ENCODE results near the gene SH2B3. TPM values are rescaled to one million over a fixed set of nuclear protein-coding genes. Genes with fewer than 3 reads are reported as not detected.
A peak's percentile ranks its signal among the peaks of the same experiment; 100 is the strongest.

SH2B3 gene
- polyA plus RNA-seq, 1 donor from 2014 or later, result 10.3 TPM

- Mint-ChIP-seq H3K36me3 (peaks cover 2% of the 10 kb centered on the region), H3K4me3 (peak overlapping the region in 3 of 4 donors; percentile 1 to 73 (median 57)), H3K9me3 (no peaks in the 10 kb centered on the region), H3K27ac (peak overlapping the region; percentile 99), H3K27me3 (no peaks in the 10 kb centered on the region), H3K4me1 (peaks cover 44 to 72% (median 58%) of the 10 kb centered on the region in 3 donors)
These were observed 31.1 kb downstream of the SH2B3 start for GRCh38 chr12:111436811-111437210.

GRCh38 chr12:111437816-111438454 lies 32.2 kb downstream of the SH2B3 start:
- peaks cover 40 to 70% (median 59%) of the 10 kb centered on the region in 3 donors for H3K4me1 Mint-ChIP-seq
- H3K27ac Mint-ChIP-seq, result peak overlapping the region; percentile 99
- no peaks in the 10 kb centered on the region for H3K27me3 Mint-ChIP-seq
- H3K36me3 Mint-ChIP-seq, result peaks cover 2% of the 10 kb centered on the region
- no peaks in the 10 kb centered on the region for H3K9me3 Mint-ChIP-seq
- H3K4me3 Mint-ChIP-seq, result peak overlapping the region in 3 of 4 donors; percentile 15 to 87 (median 70)

- Mint-ChIP-seq H3K4me3 (peak overlapping the region in 3 of 4 donors; percentile 15 to 77 (median 71)), H3K27me3 (no peaks in the 10 kb centered on the region), H3K36me3 (peaks cover 2% of the 10 kb centered on the region), H3K4me1 (peaks cover 44 to 70% (median 61%) of the 10 kb centered on the region in 3 donors), H3K9me3 (no peaks in the 10 kb centered on the region), H3K27ac (peak overlapping the region; percentile 99)
These were observed 32.8 kb downstream of the SH2B3 start for GRCh38 chr12:111438481-111438880.

- no peaks in the 10 kb centered on the region for H3K9me3 Mint-ChIP-seq
- no peaks in the 10 kb centered on the region for H3K27me3 Mint-ChIP-seq
- peaks cover 2% of the 10 kb centered on the region for H3K36me3 Mint-ChIP-seq
- H3K4me3 Mint-ChIP-seq, result no peak overlapping the region
- peak overlapping the region in 2 of 3 donors; percentile 94 to 99 for H3K27ac Mint-ChIP-seq
- H3K4me1 Mint-ChIP-seq, result peaks cover 44 to 69% (median 62%) of the 10 kb centered on the region in 3 donors
These were observed 34.0 kb downstream of the SH2B3 start for GRCh38 chr12:111439657-111440151.

GRCh38 chr12:111440152-111440551 lies 34.4 kb downstream of the SH2B3 start:
- Mint-ChIP-seq H3K9me3 (no peaks in the 10 kb centered on the region), H3K36me3 (peaks cover 2% of the 10 kb centered on the region), H3K27ac (peak overlapping the region; percentile 67 to 94 (median 90))

GRCh38 chr12:111440631-111441030 lies 34.9 kb downstream of the SH2B3 start:
- H3K36me3 Mint-ChIP-seq, result peaks cover 2% of the 10 kb centered on the region
- H3K27ac Mint-ChIP-seq, result peak overlapping the region; percentile 67 to 94 (median 90)
- peak overlapping the region in 1 of 4 donors; percentile 6 for H3K4me3 Mint-ChIP-seq
- H3K9me3 Mint-ChIP-seq, result no peaks in the 10 kb centered on the region
- peaks cover 39 to 68% (median 58%) of the 10 kb centered on the region in 3 donors for H3K4me1 Mint-ChIP-seq
- H3K27me3 Mint-ChIP-seq, result no peaks in the 10 kb centered on the region

More at GRCh38 chr12:111440152-111440551, 34.4 kb downstream of the SH2B3 start:
- Mint-ChIP-seq H3K4me1 (peaks cover 44 to 68% (median 63%) of the 10 kb centered on the region in 3 donors), H3K4me3 (peak overlapping the region in 1 of 4 donors; percentile 6), H3K27me3 (no peaks in the 10 kb centered on the region)

- peak overlapping the region; percentile 67 to 96 (median 94) for H3K27ac Mint-ChIP-seq
- H3K9me3 Mint-ChIP-seq, result no peaks in the 10 kb centered on the region
- peaks cover 2% of the 10 kb centered on the region for H3K36me3 Mint-ChIP-seq
- peaks cover 39 to 68% (median 62%) of the 10 kb centered on the region in 3 donors for H3K4me1 Mint-ChIP-seq
- no peak overlapping the region for H3K4me3 Mint-ChIP-seq
- no peaks in the 10 kb centered on the region for H3K27me3 Mint-ChIP-seq
These were observed 35.6 kb downstream of the SH2B3 start for GRCh38 chr12:111441107-111441928.

- Mint-ChIP-seq H3K27me3 (no peaks in the 10 kb centered on the region), H3K27ac (peak overlapping the region; percentile 67 to 94 (median 92)), H3K9me3 (no peaks in the 10 kb centered on the region), H3K36me3 (peaks cover 2% of the 10 kb centered on the region), H3K4me1 (peaks cover 39 to 62% (median 57%) of the 10 kb centered on the region in 3 donors), H3K4me3 (peak overlapping the region in 2 of 4 donors; percentile 67)
These were observed 36.8 kb downstream of the SH2B3 start for GRCh38 chr12:111442301-111443045.

GRCh38 chr12:111443086-111443485 lies 37.4 kb downstream of the SH2B3 start:
- no peaks in the 10 kb centered on the region for H3K36me3 Mint-ChIP-seq
- H3K27ac Mint-ChIP-seq, result peak overlapping the region; percentile 67 to 94 (median 92)
- no peaks in the 10 kb centered on the region for H3K9me3 Mint-ChIP-seq
- peak overlapping the region in 3 of 4 donors; percentile 66 to 75 (median 67) for H3K4me3 Mint-ChIP-seq
- H3K4me1 Mint-ChIP-seq, result peaks cover 37 to 58% (median 52%) of the 10 kb centered on the region in 3 donors
- no peaks in the 10 kb centered on the region for H3K27me3 Mint-ChIP-seq

- no peaks in the 10 kb centered on the region for H3K36me3 Mint-ChIP-seq
- H3K4me1 Mint-ChIP-seq, result peaks cover 36 to 60% (median 49%) of the 10 kb centered on the region in 3 donors
- peak overlapping the region in 3 of 4 donors; percentile 25 to 87 (median 66) for H3K4me3 Mint-ChIP-seq
These were observed 37.9 kb downstream of the SH2B3 start for GRCh38 chr12:111443586-111443985.

GRCh38 chr12:111444314-111444924 lies 38.7 kb downstream of the SH2B3 start:
- Mint-ChIP-seq H3K4me1 (peaks cover 40 to 66% (median 45%) of the 10 kb centered on the region in 3 donors), H3K9me3 (no peaks in the 10 kb centered on the region), H3K36me3 (no peaks in the 10 kb centered on the region), H3K27ac (peak overlapping the region; percentile 76 to 95 (median 94)), H3K27me3 (no peaks in the 10 kb centered on the region), H3K4me3 (peak overlapping the region; percentile 30 to 87 (median 54))

More at GRCh38 chr12:111443586-111443985, 37.9 kb downstream of the SH2B3 start:
- Mint-ChIP-seq H3K27ac (peak overlapping the region; percentile 92 to 95 (median 94)), H3K9me3 (no peaks in the 10 kb centered on the region), H3K27me3 (no peaks in the 10 kb centered on the region)

GRCh38 chr12:111444925-111445725 lies 39.4 kb downstream of the SH2B3 start:
- Mint-ChIP-seq H3K4me1 (peaks cover 39 to 64% (median 44%) of the 10 kb centered on the region in 3 donors), H3K9me3 (no peaks in the 10 kb centered on the region), H3K36me3 (no peaks in the 10 kb centered on the region), H3K4me3 (peak overlapping the region; percentile 52 to 87 (median 54)), H3K27me3 (no peaks in the 10 kb centered on the region), H3K27ac (peak overlapping the region; percentile 76 to 95 (median 94))

All from IgD-negative memory B cell (primary cell).